ENCODE results near the gene VPS35. TPM values are rescaled to one million over a fixed set of nuclear protein-coding genes. Genes with fewer than 3 reads are reported as not detected.

VPS35 gene
- total and polyA plus RNA-seq, 10 of the 15 experiments (the other 5 are each of a cell fraction or from before 2014, with no cell fraction given): 28.5 to 125 (median 60.6) TPM

DNA sequence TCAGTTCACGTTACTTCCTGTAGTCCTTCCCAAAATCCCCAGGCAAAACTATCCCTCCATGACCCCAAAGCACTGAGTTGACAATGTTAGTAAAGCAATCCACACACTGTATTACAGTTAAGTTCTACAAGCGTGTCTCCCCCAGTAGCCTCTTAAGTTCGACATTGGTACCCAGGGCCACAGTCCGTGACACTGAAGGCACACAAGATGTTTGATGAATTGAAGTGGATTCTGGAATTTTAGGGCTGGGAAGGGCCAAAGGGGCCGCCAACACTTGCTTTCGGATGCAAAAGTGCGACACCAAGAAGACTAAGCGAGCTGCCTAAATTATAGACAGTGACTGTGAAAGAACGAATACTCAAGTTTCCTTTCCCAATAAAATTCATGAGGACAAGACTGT, 1.5 kb downstream of the VPS35 start:
- SMC1A ChIA-PET (ENCODE audit: uncharacterized antibody, unreplicated experiment): interaction anchor here (1.2 to 1.5 kb wide), 3 partner anchors 13 to 158 kb away, joined by 3 to 18 read pairs (median 5); no protein-coding TSS in a partner anchor
- Histone ChIP-seq H3K4me3 (peak overlapping the region; percentile 74), H3K79me2 (ENCODE audit: control insufficient read depth, insufficient read depth, low read length) (peaks cover 87% of the 10 kb centered on the region), H3K4me1 (ENCODE audit: control insufficient read depth, insufficient read depth, low read length) (no peaks in the 10 kb centered on the region; the same call in 1 of the 2 replicates), H3K4me2 (ENCODE audit: control insufficient read depth, insufficient read depth) (peak overlapping the region; percentile 53), H3K9me3 (replicated peaks; ENCODE audit: control insufficient read depth, insufficient read depth, low read length) (no peaks in the 10 kb centered on the region), H3K27me3 (replicated peaks in 1 of 2; ENCODE audit: control insufficient read depth in 2 of 2, insufficient read depth in 2 of 2, low read length in 1 of 2) (no peaks in the 10 kb centered on the region), H3K36me3 (ENCODE audit: control insufficient read depth in 2 of 2, insufficient read depth in 2 of 2, low read length in 1 of 2) (0 out of 4 replicates have a peak, but pooled peaks cover 0 to 5% of the 10 kb centered on the region in 2 experiments), H2AFZ (ENCODE audit: control insufficient read depth, low read depth, low read length) (no peak overlapping the region), H4K20me1 (ENCODE audit: control insufficient read depth, insufficient read depth) (no peaks in the 10 kb centered on the region), H3K27ac (ENCODE audit: control insufficient read depth, insufficient read depth) (peak overlapping the region; percentile 72; the same call in 1 of the 2 replicates), H3K9ac (ENCODE audit: control insufficient read depth, insufficient read depth, low read length) (peak overlapping the region; percentile 74)
- POLR2A ChIA-PET: no interaction called here
- RAD21 ChIA-PET (ENCODE audit: unreplicated experiment): interaction anchor here (1.5 kb wide), 1 partner anchor 12 kb away, joined by 3 read pairs; no protein-coding TSS in a partner anchor
- intact Hi-C loops (cut with micrococcal nuclease; ENCODE audit: unreplicated experiment): loop anchor here (5.0 kb wide), 2 partner anchors 105 to 435 kb away; no protein-coding TSS in a partner anchor
- ATAC-seq (no peak), FAIRE-seq (no peak), DNase-seq (ENCODE audit: low read depth, low spot score) (no peak)
- in situ Hi-C loops (cut with MboI): no loop called here
- WGBS (ENCODE audit: insufficient coverage, insufficient replicate concordance, low lambda C conversion rate, missing lambda C conversion rate): 98% methylated on average over 9 of the region's 9 CpGs
- TSS peak; percentile 67 for BruUV-seq (replicated peaks)
- CTCF ChIA-PET: interaction anchor here (0.5 to 6.6 kb wide), 5 partner anchors 13 to 242 kb away, joined by 3 to 69 read pairs (median 4); no protein-coding TSS in a partner anchor
- TF ChIP-seq SMC3 (IDR thresholded peaks at IDR 0.05; ENCODE audit: borderline replicate concordance, low read length) (no peak), CBX5 (IDR thresholded peaks at IDR 0.05; ENCODE audit: low read depth) (no peak), MTA2 (IDR thresholded peaks at IDR 0.05; ENCODE audit: low read depth) (no peak), JUNB (IDR thresholded peaks at IDR 0.05) (no peak), RUNX3 (IDR thresholded peaks at IDR 0.05; ENCODE audit: low read length) (no peak), STAT1 (conservative IDR thresholded peaks at IDR 0.05) (no peak), TARDBP (IDR thresholded peaks at IDR 0.05; ENCODE audit: borderline replicate concordance) (no peak), EZH2 (IDR thresholded peaks at IDR 0.05; ENCODE audit: borderline replicate concordance, control insufficient read depth, low read depth, low read length) (no peak), BCL11A (IDR thresholded peaks at IDR 0.05; ENCODE audit: low read depth, low read length) (no peak), FOXM1 (IDR thresholded peaks at IDR 0.05; ENCODE audit: low read depth, low read length) (no peak), SIX5 (IDR thresholded peaks at IDR 0.05; ENCODE audit: low read depth, low read length, severe bottlenecking) (no peak), DPF2 (IDR thresholded peaks at IDR 0.05) (no peak), BMI1 (IDR thresholded peaks at IDR 0.05; ENCODE audit: borderline replicate concordance) (no peak), SMAD5 (IDR thresholded peaks at IDR 0.05; ENCODE audit: low read depth) (no peak), BHLHE40 (IDR thresholded peaks at IDR 0.05; ENCODE audit: borderline replicate concordance in 1 of 2, low read depth in 2 of 2, low read length in 1 of 2) (no peak)
- TF ChIP-seq, protein P1, sequence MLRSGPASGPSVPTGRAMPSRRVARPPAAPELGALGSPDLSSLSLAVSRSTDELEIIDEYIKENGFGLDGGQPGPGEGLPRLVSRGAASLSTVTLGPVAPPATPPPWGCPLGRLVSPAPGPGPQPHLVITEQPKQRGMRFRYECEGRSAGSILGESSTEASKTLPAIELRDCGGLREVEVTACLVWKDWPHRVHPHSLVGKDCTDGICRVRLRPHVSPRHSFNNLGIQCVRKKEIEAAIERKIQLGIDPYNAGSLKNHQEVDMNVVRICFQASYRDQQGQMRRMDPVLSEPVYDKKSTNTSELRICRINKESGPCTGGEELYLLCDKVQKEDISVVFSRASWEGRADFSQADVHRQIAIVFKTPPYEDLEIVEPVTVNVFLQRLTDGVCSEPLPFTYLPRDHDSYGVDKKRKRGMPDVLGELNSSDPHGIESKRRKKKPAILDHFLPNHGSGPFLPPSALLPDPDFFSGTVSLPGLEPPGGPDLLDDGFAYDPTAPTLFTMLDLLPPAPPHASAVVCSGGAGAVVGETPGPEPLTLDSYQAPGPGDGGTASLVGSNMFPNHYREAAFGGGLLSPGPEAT (IDR thresholded peaks at IDR 0.05; ENCODE audit: low read depth): no peak
- TF ChIP-seq, protein P2, sequence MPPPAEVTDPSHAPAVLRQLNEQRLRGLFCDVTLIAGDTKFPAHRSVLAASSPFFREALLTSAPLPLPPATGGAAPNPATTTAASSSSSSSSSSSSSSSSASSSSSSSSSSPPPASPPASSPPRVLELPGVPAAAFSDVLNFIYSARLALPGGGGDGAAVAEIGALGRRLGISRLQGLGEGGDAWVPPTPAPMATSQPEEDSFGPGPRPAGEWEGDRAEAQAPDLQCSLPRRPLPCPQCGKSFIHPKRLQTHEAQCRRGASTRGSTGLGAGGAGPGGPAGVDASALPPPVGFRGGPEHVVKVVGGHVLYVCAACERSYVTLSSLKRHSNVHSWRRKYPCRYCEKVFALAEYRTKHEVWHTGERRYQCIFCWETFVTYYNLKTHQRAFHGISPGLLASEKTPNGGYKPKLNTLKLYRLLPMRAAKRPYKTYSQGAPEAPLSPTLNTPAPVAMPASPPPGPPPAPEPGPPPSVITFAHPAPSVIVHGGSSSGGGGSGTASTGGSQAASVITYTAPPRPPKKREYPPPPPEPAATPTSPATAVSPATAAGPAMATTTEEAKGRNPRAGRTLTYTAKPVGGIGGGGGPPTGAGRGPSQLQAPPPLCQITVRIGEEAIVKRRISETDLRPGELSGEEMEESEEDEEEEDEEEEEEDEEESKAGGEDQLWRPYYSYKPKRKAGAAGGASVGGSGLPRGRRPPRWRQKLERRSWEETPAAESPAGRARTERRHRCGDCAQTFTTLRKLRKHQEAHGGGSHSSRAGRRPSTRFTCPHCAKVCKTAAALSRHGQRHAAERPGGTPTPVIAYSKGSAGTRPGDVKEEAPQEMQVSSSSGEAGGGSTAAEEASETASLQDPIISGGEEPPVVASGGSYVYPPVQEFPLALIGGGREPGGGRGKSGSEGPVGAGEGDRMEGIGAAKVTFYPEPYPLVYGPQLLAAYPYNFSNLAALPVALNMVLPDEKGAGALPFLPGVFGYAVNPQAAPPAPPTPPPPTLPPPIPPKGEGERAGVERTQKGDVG (CRISPR knock-in tag; IDR thresholded peaks at IDR 0.05): no peak
- TF ChIP-seq, protein P3, sequence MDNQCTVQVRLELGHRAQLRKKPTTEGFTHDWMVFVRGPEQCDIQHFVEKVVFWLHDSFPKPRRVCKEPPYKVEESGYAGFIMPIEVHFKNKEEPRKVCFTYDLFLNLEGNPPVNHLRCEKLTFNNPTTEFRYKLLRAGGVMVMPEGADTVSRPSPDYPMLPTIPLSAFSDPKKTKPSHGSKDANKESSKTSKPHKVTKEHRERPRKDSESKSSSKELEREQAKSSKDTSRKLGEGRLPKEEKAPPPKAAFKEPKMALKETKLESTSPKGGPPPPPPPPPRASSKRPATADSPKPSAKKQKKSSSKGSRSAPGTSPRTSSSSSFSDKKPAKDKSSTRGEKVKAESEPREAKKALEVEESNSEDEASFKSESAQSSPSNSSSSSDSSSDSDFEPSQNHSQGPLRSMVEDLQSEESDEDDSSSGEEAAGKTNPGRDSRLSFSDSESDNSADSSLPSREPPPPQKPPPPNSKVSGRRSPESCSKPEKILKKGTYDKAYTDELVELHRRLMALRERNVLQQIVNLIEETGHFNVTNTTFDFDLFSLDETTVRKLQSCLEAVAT (IDR thresholded peaks at IDR 0.05): no peak
- TF ChIP-seq, protein P4, sequence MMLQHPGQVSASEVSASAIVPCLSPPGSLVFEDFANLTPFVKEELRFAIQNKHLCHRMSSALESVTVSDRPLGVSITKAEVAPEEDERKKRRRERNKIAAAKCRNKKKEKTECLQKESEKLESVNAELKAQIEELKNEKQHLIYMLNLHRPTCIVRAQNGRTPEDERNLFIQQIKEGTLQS (IDR thresholded peaks at IDR 0.05; ENCODE audit: borderline replicate concordance, extremely low read depth, low read depth, low read length): no peak

Measured in GM12878 (cell line).